OCI-LY1 (cell line): ENCODE data around the gene AGL.

ENCODE experiments used
- H2AFZ ChIP-seq: fragments of 200-600 bp; sonication (generic), shearing (Covaris generic); 2 replicates; pipeline ENCODE4 v1.6.0; 2014; ENCODE audit warnings: antibody characterized with exemption, mild to moderate bottlenecking, low read length
- H3F3A ChIP-seq: fragments of 200-600 bp; sonication (generic), shearing (Covaris generic); 2 replicates; pipeline ENCODE4 v1.6.0; 2014; ENCODE audit warnings: mild to moderate bottlenecking, antibody characterized with exemption, low read length, moderate library complexity; ENCODE audit not compliant: insufficient read depth
- H3K27ac ChIP-seq: fragments of 200-600 bp; sonication (generic); 2 replicates; pipeline ENCODE4 v1.5.1; 2014; ENCODE audit warnings: low read length, mixed run types, mild to moderate bottlenecking, low read depth; ENCODE audit not compliant: poor library complexity, severe bottlenecking
- H3K27me3 ChIP-seq: fragments of 200-600 bp; sonication (generic); 2 replicates; pipeline ENCODE4 v1.6.0; 2014; ENCODE audit warnings: antibody characterized with exemption, mild to moderate bottlenecking, low read length, moderate library complexity; ENCODE audit not compliant: insufficient read depth
- H3K36me3 ChIP-seq: fragments of 200-600 bp; sonication (generic); 2 replicates; pipeline ENCODE4 v1.6.1; 2014; ENCODE audit warnings: mild to moderate bottlenecking, antibody characterized with exemption, low read length, moderate library complexity, mixed read lengths; ENCODE audit not compliant: insufficient read depth
- H3K4me1 ChIP-seq: fragments of 200-600 bp; sonication (generic); 2 replicates; pipeline ENCODE4 v1.5.1; 2014; ENCODE audit warnings: mild to moderate bottlenecking, low read length, moderate library complexity; ENCODE audit not compliant: insufficient read depth, severe bottlenecking
- H3K4me2 ChIP-seq: fragments of 200-600 bp; sonication (generic), shearing (Covaris generic); 2 replicates; pipeline ENCODE4 v1.6.1; 2014; ENCODE audit warnings: low read length
- H3K4me3 ChIP-seq: fragments of 200-600 bp; sonication (generic); 2 replicates; pipeline ENCODE4 v1.5.1; 2014; ENCODE audit warnings: low read length, low read depth, mild to moderate bottlenecking, mixed read lengths; ENCODE audit not compliant: poor library complexity, severe bottlenecking
- H3K79me2 ChIP-seq: fragments of 200-600 bp; shearing (Covaris generic); 2 replicates; pipeline ENCODE4 v1.6.1; 2016; ENCODE audit warnings: mixed run types, low read length, mixed read lengths; ENCODE audit not compliant: insufficient read depth
- H3K9ac ChIP-seq: fragments of 200-600 bp; sonication (generic), shearing (Covaris generic); 2 replicates; pipeline ENCODE4 v1.6.1; 2014; ENCODE audit warnings: mild to moderate bottlenecking, low read length, mixed read lengths
- H3K9me2 ChIP-seq: fragments of 200-600 bp; sonication (generic), shearing (Covaris generic); 2 replicates; pipeline ENCODE4 v1.6.1; 2014; ENCODE audit warnings: low read depth, mild to moderate bottlenecking, low read length, mixed read lengths
- H3K9me3 ChIP-seq: fragments of 200-600 bp; shearing (Covaris generic); 2 replicates; pipeline ENCODE4 v1.6.1; 2014; ENCODE audit warnings: low read length, mixed read lengths
- H4K20me1 ChIP-seq: fragments of 200-600 bp; sonication (generic), shearing (Covaris generic); 2 replicates; pipeline ENCODE4 v1.6.0; 2016; ENCODE audit warnings: mild to moderate bottlenecking, low read length; ENCODE audit not compliant: insufficient read depth
- CTCF ChIP-seq: fragments of 200-600 bp; sonication (generic), shearing (Covaris generic); IDR thresholded peaks from 2 replicates; pipeline ENCODE4 v1.5.1; 2017; ENCODE audit warnings: mild to moderate bottlenecking, antibody characterized with exemption, low read length, moderate library complexity, mixed read lengths
- EZH2 ChIP-seq: fragments of 200-600 bp; sonication (generic), shearing (Covaris generic); IDR thresholded peaks from 2 replicates; pipeline ENCODE4 v1.8.0; 2017; ENCODE audit warnings: borderline replicate concordance, mixed run types, mild to moderate bottlenecking, antibody characterized with exemption, low read length, moderate library complexity, mixed read lengths

The AGL gene

GRCh38 chr1:99945174-99945573 is 95.0 kb downstream of the AGL start:
- Histone ChIP-seq H4K20me1 (no peaks in the 10 kb centered on the region), H3K27ac (no peak overlapping the region), H3K4me3 (no peak overlapping the region), H3K4me2 (no peak overlapping the region), H3F3A (no peaks in the 10 kb centered on the region), H3K9ac (no peak overlapping the region), H3K9me3 (no peaks in the 10 kb centered on the region), H3K79me2 (no peaks in the 10 kb centered on the region), H2AFZ (no peak overlapping the region), H3K36me3 (no peaks in the 10 kb centered on the region), H3K4me1 (no peaks in the 10 kb centered on the region), H3K27me3 (no peaks in the 10 kb centered on the region), H3K9me2 (no peaks in the 10 kb centered on the region)
- no peak for TF ChIP-seq EZH2
- no peak for TF ChIP-seq CTCF

GRCh38 chr1:99950486-99950885 is 100.3 kb downstream of the AGL start:
- Histone ChIP-seq H4K20me1 (no peaks in the 10 kb centered on the region), H3K27ac (no peak overlapping the region), H3K79me2 (no peaks in the 10 kb centered on the region), H2AFZ (no peak overlapping the region), H3K4me1 (no peaks in the 10 kb centered on the region), H3K36me3 (no peaks in the 10 kb centered on the region), H3K9me2 (no peaks in the 10 kb centered on the region), H3K4me2 (no peak overlapping the region), H3K9ac (no peak overlapping the region), H3F3A (no peaks in the 10 kb centered on the region), H3K27me3 (no peaks in the 10 kb centered on the region), H3K4me3 (no peak overlapping the region), H3K9me3 (0 out of 2 replicates have a peak, but pooled peaks cover 3% of the 10 kb centered on the region)
- TF ChIP-seq CTCF (no peak), EZH2 (no peak)

GRCh38 chr1:99952522-99952921 is 102.4 kb downstream of the AGL start:
- Histone ChIP-seq H2AFZ (no peak overlapping the region), H3K36me3 (no peaks in the 10 kb centered on the region), H3K4me3 (no peak overlapping the region), H3K4me2 (no peak overlapping the region), H3K27me3 (no peaks in the 10 kb centered on the region), H3K9me2 (no peaks in the 10 kb centered on the region), H3K9me3 (0 out of 2 replicates have a peak, but pooled peaks cover 3% of the 10 kb centered on the region), H3K4me1 (no peaks in the 10 kb centered on the region), H3K9ac (no peak overlapping the region), H3F3A (no peaks in the 10 kb centered on the region), H3K27ac (no peak overlapping the region), H4K20me1 (no peaks in the 10 kb centered on the region), H3K79me2 (no peaks in the 10 kb centered on the region)
- no peak for TF ChIP-seq CTCF
- no peak for TF ChIP-seq EZH2
